HT-29 (cell line): Measurements from ENCODE around the gene FLII. TPM values are rescaled to one million over a fixed set of nuclear protein-coding genes. Genes with fewer than 3 reads are reported as not detected.

Experiments used
- DNase-seq: peaks from one replicate; pipeline ENCODE4 v3.0.0-alpha.2; 2015; ENCODE audit warnings: low spot score
- total RNA-seq: library from RNA; depleted of rRNA; stranded (reverse); fragments of >200 nt; shearing (Covaris generic); gene quantifications from 2 replicates; pipeline ENCODE4 v1.2.3, GENCODE V29; 2014

Gene FLII
- total RNA-seq, 1 experiment from 2014 or later, result 291 TPM

GRCh38 chr17:18245038-18245776 is 13.3 kb downstream of the FLII start:
- no peak for DNase-seq

DNA sequence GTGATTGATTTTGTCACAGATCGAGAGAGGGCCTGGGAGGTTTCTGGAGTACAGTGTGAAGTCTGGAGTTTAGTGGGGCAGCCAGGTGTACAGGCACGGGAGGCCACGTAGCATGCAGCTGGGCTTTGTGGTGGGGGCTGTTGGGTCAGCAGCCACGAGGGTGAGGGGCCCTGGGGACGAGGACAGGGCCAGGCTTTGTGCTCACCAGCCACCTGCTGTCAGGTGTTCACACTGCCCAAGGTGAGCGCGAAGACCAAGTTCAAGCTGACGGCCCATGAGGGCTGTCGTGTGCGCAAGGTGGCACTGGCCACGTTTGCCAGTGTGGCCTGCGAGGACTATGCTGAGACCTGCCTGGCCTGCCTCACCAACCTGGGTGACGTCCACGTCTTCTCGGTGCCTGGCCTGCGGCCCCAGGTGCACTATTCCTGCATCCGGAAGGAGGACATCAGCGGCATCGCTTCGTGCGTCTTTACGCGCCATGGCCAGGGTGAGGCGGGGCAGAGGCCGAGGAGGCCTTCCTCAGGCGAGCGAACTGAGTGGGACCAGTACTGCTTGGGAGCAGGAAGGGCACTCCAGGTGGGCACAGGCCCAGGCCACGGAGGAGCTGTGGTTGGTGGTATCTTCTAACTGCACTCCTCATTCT is 17.2 kb downstream of the FLII start:
- no peak for DNase-seq

GRCh38 chr17:18240449-18240848 is 18.1 kb downstream of the FLII start:
- no peak for DNase-seq

GRCh38 chr17:18238299-18238698 is 20.2 kb downstream of the FLII start:
- DNase-seq, result no peak

DNA sequence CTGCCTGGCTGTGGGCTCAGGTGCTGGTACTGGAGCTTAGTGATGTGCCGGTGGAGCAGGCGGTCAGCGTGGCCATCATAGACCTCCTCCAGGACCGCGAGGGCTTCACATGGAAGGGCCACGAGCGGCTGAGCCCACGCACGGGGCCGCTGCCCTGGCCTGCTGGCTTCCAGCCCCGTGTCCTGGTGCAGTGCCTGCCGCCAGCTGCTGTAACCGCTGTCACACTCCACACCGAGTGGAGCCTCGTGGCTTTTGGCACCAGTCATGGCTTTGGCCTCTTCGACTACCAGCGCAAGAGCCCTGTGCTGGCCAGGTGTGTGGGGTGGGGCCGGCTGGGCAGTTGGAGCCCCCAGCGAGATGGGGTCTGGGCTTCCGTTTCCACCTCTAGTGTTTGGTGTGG is 21.1 kb downstream of the FLII start:
- no peak for DNase-seq

- DNase-seq, result no peak
Observed at GRCh38 chr17:18236494-18236893, 22.0 kb downstream of the FLII start.

- DNase-seq, result peak; percentile 65
Observed at GRCh38 chr17:18235743-18236256, 22.7 kb downstream of the FLII start.

- DNase-seq, result no peak
Observed at GRCh38 chr17:18234853-18235380, 23.6 kb downstream of the FLII start.

GRCh38 chr17:18233803-18234518 is 24.6 kb downstream of the FLII start:
- DNase-seq, result no peak

DNA sequence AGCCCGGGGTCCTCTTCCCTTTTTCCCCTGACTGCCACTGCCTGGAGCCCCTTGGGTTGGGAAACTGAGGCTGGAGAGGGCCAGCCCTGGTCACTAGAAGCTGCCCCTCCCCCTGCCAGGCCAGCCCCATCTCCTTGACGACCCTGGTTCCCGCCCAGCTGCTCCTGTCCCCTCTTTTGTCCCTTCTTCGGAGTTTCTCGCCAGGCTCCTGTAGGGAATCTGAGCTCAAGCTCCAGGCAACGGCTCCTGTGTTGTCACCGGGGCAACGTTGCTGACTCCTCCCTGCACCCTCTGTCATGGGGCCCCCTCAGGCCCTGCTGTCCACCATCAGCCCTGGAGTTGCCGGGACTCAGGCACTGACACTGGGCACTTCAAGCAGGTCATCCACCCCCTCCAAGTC is 27.4 kb downstream of the FLII start:
- DNase-seq, result no peak

GRCh38 chr17:18230288-18231141 is 28.0 kb downstream of the FLII start:
- no peak for DNase-seq

- DNase-seq, result no peak
Observed at GRCh38 chr17:18229771-18230170, 28.8 kb downstream of the FLII start.

DNA sequence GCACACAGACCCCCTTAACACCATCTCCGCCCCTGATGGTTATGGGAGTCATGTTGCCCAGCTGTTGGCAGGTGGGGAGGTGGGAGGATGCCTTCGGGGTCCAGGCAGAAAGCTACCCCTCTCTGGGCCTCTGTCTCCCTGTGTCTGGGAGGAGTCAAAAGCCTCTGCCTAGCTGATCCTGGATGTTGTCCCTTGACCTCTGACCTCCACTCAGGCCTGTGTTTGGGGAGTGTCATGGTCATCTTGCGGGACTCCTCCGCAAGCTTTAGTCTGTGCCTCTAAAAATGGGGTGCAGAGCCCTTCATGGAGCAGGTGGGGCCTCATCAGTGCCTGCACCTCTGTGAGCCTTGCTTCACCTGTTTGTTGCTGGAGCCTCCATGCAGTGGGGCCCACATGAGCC is 29.3 kb downstream of the FLII start:
- no peak for DNase-seq

DNA sequence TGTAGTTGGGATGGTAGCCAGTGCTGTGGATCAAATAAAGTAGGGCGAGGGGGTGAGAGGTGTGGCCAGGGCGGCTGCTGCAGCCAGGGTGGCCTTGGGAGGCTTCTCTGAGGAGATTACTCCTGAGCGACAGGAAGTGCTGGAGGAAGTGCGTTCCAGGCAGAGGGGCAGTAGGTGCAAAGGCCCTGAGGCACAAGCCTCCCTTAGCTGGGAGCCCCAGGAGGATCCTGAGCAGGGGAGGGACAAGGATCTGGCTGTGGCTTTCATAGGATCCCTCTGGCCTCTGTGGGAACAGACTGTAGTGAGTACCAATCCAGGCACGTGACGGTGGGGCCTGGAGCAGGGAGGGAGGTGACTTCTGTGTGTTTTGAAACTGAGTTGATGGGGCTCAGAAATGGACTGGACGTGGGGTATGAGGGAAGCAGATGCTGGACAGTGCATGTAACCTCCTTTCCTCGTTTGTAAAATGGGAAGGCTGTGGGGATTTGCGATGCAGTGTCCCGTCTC is 30.3 kb downstream of the FLII start:
- no peak for DNase-seq

DNA sequence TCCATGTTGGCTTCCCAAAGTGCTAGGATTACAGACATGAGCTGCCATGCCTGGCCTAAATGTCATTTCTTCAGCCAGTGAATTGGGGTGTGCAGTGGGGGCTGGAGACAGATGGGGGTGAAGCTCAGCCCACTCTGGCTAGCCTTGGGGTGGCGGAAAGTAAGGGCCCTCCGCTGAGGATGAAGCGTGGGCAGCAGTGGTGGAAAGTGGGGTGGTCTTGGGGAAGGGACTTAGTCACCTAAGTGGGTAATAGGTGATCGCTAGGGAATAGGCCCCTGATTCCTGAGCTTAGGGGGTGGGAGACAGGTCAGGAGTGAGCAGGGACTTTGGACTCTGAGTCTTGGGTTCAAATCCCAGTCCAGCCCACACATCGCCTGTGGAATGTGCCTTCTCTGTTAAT is 30.9 kb downstream of the FLII start:
- no peak for DNase-seq

DNA sequence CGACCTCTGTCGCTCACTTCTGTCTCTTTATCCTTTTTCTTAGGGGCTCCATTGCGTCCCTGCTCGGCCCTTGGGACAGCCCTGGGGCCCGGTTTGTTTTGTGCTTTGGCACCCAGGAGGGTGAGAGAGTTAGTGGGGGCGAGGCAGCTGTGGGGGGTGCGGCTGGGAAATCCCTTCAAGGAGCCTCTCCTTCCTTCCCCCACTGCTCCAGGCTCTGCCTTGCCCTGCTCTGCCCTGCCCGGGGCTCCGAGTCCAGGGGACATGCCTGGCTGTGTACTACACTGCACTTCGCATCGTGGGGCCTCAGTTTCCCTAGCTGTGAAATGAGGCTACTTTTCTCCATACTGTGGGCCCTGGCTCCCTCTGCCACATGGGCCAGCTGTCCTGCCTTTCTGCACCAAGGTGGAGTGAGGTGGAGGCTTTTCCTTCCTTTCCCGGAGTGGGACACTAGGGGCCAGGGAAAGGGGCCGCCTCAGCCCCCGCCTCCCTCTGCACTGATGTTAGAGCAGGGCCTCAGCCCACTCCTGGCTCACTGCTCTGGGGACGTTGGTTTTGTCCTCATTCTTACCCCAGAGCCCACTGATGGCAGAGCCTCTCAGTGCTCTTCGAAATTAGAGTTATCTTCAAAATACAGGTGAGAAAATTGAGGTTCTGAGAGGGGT is 32.1 kb downstream of the FLII start:
- no peak for DNase-seq

- no peak for DNase-seq
Observed at GRCh38 chr17:18225642-18226283, 32.8 kb downstream of the FLII start.

GRCh38 chr17:18225121-18225641 is 33.4 kb downstream of the FLII start, which contains the start of gene LLGL1:
TSS of gene LLGL1 (plus strand) at chr17:18225635. CDS start at chr17:18225683, 48 bp downstream.
- DNase-seq, result peak; percentile 87

DNA sequence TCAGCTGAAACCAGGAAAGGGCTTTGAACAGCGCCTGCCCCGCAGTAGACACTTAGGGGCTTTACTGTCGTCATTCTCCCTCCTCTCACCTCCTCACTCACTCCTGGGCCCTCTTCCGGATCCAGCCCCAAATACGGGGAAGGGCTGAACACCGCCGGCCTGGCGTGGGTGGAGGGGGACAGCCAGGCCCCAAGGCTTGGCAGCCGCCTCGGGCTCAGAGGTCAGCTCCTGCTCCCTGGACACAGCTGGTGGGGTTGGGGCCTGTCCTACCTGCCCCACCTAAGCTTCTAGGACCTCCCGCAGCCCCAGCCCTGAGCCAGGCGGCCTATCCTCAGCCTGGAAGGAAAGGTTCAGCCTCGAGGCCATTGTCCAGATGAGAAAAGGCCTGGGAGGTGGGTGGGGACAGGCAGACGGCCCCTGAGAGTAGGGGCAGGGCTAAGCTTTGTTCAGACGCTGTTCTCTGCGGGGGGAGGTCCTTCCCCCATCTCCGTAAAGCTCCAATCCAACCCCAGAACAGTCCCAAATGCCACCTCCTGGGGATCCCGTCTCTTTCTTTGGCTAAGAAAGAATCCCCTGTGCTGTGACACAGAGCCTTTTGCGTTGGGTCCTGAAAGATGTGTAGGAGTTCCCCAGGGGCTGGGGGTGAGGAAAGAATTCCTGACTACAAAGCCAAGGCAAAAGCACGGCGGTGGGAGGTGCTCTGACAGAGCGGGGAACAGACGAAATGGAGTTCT is 34.0 kb downstream of the FLII start:
- no peak for DNase-seq
